GM04503 (cell line): ENCODE measurements around the gene ING3.
A peak's percentile ranks its signal among the peaks of the same experiment; 100 is the strongest.

Experiments used
- DNase-seq: peaks from one replicate; pipeline ENCODE4 v3.0.0-alpha.2; 2012; ENCODE audit warnings: low read depth

ING3 gene

DNA sequence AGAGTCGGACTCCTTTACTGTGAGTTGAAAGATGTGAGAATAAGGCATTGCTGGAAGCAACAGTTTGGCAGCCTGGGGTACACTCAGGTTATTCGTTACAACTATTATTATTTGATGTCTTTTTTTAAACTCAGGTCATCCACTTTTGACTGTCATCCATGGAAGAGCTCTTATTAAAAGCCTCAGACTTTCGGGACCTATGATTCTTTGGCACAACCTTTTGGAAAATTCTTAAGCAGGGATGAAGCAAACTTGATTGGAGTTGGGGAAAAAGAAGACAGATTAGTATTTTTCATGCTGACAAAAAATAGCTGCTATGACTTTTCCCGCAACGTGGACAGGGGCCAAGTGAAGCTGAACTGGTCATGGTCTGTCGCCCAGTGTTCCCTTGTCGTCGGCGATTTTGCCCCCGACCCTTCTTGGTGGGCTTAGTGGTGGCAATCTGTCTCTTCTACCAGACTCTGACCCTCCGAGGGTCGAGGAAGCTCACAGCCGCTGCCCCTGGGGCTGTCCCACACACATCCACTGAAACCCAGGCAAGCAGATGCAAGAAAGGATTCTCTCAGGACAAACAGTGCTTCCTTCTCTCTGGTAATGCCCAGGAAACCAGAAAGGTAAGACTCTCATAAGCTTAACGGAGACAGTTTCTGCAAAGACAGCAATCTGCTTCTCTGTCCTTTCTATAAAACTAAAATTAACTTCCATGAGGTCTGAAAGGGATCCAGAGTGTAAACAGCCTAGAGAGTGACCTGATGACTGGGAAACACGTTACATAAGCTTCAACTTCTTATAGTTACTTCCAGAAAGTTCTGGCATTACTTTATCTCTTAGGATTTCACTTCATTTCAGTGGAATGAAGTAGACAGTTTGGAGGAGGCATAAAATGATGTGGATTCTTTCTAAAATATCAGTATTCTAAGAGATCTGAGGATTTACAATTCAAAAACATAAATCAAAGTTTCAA lies 39.0 kb downstream of the ING3 start:
- DNase-seq, result no peak

DNA sequence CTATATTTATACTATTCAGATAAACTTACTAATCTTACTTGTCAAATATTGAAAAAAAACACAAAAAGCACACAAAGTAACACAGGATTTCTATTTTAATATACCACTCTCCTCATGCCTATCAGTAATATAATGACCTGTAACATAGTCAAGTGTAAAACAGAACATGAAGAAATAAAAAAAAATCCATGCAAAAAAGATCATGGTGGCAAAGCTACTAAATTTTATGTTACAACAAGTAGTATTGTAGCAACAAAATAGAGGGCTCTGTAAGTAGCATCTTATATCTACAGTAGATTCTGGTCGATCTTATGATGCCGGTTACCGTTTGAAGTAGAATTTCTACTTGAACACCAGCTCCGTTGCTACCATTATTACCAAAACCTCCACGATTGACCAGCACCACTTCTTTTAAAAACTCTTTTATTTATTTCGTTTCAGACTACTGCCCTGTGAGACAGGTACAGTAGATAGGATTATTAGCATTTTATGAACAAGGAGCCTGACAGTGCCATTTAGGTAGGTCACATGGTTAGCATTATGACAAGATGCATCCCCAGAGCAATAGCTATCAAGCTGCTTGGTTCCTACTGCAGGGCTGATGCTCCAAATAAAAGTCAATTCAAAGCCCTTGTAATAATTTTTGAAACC lies 40.0 kb downstream of the ING3 start:
- DNase-seq, result no peak

DNA sequence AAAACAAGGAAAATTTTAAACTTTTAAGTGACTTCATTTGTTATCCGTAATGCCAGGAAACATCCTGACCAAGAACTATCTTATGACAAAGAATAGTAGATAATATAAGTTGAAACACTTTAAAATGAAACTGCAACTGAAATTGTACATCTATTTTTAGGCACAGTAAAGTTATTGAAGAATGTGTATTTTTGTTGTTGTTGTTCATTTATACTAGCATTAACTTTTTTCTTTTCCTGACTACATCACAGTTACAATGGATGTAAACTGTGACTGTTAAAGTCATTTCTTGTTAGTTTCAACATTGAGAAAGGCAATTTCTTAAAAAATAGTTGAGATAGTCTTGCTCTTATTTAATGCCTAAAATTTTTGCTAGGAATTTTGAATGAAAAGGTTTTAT lies 40.6 kb downstream of the ING3 start:
- DNase-seq, result no peak

DNA sequence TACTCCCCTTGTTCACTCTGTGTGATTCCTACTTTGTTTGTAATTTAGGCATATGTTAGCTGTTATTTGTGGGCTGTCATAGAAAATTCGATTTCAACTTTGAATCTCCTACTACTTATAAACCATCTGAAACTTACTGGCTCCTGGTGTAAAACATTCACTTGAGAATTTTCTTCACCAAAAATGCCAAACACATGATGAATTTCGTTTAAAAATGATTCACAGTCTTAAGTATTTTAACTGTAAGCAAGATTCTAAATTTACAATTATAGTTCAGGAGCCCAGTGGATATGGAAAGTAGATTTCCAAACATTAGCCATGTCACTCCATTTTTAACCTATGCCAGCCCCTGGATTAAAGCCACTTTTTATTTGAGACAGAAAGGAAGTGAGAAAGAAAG lies 41.0 kb downstream of the ING3 start:
- DNase-seq, result peak; percentile 45

DNA sequence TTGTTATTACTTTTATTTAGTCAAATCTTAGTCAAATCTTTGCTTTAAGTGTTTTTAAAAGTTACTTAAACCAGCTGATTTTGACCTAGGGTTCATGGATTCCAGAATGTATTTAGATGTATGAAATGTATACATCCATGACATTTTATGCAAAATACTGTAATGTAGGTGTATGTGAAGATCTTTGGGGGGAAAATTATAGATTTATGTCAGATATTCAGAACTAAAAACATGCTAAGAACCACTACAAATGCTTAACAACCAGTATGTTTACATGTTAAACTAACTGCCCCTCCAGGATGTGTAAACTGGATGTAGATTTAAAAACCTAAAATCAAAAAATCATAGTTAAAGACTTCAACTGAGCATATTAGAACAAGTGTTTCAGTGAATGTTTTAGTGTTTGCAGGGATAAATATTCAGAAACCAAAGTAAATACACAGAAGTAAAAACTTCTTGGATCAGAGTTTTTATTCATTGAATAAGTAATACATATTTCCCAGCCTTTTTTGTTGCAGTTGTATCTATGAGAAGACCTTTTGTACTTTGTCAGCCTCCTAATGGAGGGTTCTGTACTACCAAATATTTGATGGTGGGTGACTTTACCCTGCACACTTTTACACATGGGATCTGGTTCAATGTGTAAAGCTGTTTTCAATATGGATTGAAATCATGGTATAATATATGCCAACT lies 41.8 kb downstream of the ING3 start:
- DNase-seq, result no peak

DNA sequence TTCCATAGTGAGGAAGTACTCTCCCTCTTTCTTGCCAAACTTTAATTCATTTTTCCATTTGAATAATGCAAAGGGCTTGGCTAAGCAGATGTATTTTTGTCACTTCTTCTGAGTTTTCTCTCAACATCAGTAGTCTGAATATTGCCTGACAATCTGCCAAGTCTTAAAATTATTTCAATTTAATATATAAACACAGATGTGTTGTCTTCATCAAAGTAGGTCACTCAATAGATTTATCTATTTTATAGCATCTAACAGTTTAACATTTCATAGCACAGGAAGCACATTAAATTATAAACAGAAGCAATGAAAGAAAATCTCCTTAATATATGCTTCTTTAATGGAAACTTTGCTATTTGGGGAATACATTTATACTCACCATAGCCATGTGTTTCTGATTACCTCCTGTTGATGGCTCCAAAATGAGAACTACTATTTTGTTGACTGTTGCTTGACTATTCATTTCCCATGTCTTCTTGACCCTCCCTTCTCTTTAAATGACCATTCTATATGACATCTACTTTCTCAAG lies 42.5 kb downstream of the ING3 start:
- no peak for DNase-seq

DNA sequence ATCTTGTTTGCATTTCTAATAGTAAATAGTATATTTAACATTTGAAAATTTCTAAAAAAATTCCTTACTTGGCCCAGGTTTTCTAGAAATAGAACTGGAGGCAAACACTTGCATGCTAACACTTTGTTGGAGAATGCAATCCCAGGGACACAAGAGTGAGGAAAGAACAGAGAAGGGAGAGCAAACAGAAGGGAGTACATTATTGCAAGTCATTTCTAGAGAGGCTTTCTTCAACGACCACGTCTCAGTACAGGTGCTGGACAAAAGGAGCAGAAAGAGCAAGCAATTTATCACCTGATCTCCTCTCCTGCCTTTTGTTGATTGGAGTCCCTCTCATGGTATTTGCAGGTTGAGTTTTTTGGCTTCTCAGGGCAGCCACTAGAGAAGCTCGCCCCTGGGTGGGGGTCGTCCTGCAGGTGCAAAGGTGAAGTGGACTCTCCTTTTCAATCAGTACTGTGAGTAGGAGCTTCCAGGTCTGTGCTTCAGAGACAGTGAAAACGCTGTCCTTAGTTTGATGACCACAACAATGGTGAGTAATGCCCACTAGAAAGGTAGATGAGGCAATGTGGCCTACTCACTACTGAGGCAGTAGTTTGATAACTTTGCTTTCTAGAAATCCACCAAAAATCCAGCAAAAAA lies 43.1 kb downstream of the ING3 start:
- peak; percentile 31 for DNase-seq

DNA sequence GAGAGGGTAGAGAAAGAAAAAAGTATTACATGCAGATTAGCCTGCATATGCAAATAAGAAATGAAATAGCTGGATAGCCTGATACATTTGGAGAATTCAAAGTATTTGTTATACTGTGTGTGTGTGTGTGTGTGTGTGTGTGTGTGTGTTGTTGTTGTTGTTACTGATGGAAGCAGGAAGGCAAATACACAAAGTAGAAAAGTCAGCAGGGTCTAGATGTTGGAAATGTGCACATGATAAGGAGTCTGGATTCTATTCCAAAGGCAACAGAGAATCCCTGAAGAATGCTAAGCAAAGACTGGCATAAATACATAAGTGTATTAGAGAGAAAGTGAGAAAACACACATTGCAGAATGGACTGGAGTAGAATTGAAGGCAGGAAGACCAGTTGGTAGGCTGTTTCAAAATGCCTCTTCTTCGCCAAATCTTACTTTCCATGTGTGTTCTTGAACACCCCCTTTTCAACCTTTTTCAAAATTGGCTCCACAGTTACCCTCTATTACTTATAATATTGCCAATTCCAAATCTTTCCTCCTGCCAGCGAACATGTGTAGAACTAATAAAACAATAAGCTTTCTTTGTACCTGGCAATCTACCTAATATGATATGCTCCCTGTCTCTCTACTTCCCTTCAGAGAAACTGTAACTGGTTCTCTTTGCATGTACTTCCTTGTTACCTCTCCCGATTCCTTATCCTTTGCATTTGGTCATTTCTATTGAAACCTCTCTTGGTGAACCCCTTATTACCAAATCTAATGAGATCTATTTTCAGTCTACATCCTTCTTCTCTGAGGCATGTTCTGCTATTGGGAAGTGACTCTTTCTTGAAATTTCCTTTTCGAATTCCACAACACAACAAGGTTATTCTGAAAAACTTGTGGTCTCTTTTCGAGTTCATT lies 44.2 kb downstream of the ING3 start:
- no peak for DNase-seq

DNA sequence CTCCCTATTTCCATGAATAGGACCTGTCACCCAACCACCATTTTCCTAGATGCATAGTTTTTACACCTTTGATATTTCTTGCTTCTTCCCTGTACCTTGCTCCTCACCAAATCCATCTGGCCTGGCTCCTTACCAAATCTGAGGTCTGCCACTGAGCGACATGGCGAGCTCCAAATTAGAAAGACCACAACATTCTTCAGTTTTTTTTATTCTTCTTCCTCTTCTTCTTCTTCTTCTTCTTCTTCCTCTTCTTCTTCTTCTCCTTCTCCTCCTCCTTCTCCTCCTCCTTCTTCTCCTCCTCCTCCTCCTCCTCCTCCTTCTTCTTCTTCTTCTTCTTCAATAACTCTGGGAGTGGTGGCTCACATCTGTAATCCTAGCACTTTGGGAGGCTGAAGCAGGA lies 45.1 kb downstream of the ING3 start:
- DNase-seq, result no peak

DNA sequence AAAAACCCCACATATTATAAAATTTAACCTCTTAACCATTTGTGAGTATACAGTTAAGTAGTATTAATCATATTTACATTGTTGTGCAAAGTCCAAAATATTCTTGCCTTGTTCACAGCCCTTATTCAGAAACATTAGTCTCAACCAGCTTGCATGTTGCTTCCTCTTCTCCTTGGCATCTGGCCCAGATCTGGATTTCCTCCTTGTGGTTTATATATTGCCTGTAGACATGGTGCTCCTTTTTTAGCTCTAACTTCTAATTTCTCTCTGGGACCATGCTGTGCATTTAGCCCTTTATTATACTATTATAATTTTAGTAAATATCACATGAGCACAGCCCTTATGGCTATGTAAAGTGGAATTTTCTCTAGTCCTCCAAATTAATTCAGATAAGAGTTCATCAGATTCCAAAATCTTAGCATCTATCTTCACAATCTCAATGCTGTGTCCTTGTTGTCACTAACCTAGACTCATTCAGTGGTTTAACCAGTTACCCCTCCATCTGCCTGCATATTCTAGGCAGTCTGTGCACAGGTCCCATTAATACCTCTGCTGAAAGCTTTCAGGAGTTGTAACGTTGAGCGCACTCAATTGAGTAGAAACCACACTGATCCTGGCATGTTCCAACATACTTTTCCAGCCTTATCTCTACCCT lies 45.9 kb downstream of the ING3 start:
- peak; percentile 61 for DNase-seq

DNA sequence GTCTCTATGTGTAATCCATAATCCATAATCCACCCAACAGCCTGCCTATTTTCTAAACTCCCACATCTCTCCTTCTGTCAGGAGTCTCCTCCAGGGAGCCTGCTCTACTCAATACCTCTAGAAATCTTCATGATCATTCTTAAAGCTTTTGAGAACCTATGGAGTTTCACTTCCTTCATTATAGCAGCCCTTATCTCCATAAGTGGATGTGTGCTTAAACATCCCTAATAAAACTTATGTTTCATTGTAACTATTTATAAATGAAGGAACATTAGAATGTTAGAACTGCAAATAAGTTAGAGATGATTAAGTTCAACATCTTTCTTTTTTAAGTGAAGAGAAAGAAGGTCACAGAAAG lies 46.4 kb downstream of the ING3 start:
- DNase-seq, result no peak

DNA sequence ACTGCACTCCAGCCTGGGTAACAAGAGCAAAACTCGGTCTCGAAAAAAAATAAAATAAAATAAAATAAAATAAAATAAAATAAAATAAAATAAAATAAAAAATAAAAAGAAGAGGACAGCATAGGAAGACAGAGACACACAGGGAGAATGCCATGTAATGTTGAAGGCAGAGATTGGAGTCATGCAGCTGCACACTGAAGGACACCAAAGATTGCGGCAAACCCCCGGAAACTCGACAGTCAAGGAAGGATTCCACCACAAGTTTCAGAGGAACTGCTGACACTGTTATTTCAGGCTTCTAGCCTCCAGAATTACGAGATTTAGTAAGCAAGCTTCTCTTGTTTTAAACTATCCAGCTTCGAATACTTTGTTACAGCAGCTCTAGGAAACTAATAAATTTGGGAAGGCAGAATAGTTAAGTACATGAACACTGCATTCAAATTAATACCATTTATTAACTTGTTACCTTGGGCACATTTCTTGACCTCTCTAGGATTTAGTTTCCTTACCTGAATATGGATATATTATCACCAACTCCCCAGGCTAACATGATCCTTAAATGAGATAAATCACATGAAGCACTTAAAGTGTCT lies 47.4 kb downstream of the ING3 start:
- no peak for DNase-seq

DNA sequence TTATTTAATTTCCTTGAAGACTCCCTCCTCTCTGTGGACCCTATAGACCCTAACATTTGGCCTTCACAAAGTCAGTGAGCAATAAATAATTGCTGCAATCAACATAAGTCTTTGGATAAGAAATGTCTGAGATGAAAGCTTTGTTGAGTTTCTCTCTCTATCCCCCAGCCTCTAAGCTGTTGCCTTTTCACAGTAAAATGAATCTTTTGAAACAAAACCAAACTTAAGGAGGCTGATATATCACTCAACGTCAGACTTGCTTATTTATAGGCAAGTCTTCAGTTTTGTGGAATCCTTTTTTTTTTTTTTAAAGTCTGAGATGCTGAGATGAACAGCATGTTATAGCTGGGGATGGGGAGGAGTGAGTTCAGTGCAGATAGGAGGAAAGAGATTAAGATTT lies 47.9 kb downstream of the ING3 start:
- no peak for DNase-seq

DNA sequence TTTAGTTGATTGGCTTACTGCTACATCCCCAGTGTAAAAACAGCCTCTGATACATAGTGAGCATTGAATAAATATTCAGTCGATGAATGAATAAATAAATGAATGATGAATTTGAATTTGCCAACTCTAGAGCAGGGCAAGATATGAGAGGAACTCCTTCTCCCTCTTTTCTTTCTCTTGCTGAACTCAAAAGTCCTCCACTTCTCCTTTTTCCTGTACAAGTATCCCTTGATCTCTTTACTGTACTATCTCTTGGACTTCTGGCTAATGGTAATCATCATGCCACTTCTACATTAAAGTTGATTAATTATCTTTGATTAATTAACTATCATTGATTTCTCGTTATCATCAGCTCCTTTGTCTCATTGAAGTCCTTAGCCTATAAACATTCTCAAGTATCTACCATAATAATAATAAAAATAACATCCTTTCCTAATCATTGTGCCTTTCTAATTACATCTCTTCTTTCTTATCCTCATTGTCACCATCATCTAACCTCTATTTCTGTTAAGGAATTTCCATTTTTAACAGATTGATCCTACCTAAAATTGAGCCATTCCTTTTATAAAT lies 48.5 kb downstream of the ING3 start:
- DNase-seq, result no peak

DNA sequence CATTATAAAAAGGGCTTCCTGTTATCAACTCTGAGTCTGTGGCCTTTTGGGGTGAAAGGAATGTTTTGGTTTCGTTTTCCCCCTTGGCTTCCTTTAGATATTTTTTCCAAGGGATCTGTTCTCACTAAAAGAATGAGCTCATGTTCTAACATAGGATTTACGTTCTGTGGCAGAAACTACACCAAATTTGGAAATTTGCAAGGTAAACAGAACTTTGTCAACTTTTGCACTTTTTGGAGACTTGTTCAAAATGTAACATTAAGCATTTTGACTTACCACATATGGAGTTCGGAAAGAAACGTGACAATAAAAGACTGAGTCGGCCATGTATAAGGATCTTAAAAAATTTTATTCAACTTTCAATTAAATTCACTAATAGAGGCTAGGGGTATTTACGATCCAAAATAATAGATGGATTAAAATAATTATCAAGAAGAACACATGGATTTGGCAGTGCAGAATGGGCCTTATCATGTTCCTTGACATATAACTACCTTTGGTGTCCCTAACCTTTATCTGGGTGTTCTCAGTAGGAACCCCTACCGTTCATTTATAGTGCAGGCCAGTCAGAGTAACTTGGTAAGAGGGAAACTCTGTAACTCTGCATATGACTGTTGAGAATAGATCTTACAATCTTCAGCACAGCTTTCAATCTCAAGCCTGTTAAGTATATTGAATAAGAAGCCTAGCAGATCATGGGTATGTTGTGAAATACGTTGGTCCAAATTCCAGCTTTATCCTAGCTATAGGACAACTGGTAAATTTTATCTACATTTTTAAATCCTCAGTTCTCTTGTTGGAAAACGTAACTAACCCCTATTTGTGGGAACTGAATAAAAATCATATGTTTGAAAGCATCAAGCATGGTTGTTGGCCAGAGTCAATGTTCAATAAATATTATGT lies 49.8 kb downstream of the ING3 start:
- DNase-seq, result no peak

DNA sequence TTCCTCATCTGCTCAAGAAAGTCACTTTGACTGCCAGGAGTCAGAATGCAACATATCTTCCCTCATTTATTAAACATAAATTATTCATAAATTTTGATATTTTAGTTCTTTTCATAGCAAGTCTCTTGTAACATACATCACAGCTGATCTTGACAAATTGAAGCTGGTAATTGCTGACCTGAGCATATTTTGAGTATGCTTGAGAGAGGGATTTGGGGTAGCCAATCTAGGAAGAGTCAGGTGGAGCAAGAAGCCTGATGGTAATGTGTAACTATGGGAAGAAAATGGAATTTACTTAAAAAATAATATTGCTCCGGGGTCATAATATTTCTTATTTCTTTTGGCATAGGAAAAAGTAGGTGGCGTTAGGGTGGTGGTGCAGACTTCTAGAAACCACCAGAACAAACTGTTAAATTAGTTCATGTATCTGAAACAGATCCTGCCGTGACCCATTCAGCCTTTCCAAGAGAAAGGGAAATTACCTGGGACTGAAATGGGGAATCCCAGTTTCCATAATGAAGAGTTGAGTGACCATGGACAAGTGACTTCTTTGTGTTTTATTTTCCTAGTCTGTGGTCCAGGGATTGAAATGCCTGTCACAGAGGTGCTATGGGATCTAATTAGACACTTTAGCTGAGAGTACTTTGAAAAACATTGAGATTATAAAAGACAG lies 50.8 kb downstream of the ING3 start:
- DNase-seq, result no peak

DNA sequence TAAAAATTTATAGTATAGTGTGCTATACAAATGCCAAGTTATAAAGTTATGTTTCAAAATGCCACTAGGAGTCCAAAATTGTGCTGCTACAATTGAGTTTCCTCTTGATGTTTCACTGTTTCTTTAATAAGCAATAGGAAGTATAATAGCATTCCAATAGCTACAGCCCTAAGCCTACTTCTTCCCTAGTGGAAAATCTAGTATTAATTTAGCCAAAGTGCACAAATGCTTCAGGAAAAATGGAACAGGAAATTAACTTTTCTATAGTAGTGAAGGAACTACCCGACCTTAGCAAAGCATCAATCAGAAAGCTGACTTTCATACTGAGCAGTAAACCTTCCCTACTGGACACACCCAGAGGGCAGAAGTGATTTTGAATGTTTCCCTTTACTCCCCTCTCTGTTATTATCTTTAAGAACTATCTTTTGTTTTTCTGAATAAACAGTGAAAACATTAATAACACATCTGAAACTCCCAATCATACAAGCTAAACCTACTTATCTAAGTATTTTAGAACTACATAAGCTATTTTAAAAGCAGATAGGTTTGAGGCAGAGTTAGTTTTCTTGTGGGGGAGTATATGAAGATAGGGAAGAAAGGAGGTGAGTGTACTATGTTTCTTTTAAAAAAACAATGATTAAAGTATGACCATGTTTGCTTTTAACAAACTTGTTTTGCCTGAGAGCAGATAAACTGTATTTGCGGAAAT lies 51.6 kb downstream of the ING3 start:
- DNase-seq, result no peak

DNA sequence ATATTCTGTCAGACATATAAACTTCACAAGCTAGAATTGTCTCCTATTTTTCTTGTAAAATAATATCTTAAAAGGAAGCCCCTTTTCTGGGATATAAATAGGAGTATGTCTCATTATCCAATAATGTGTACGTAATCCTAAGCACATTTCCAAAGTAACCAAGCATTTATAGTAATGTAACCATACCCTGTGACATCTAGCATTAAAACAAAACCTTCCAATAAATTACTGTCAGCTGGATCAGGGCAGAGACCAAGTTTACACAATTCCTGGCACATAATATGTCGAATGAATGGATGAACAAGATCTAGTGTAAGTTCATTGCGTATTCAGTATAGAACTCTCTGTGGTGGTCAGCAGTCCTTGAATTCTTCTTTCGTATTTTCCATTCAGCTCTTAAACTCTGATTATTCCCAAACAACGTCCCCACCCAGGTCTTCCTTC lies 52.2 kb downstream of the ING3 start:
- DNase-seq, result no peak
